HG03457 (cell line): ENCODE measurements around the gene RALGPS1.

Experiments used
- ATAC-seq: cut with Tn5 transposase; IDR thresholded peaks from one replicate; pipeline ENCODE4 v1.9.1; 2021; ENCODE audit warnings: moderate number of reproducible peaks; ENCODE audit not compliant: unreplicated experiment

Gene RALGPS1

DNA sequence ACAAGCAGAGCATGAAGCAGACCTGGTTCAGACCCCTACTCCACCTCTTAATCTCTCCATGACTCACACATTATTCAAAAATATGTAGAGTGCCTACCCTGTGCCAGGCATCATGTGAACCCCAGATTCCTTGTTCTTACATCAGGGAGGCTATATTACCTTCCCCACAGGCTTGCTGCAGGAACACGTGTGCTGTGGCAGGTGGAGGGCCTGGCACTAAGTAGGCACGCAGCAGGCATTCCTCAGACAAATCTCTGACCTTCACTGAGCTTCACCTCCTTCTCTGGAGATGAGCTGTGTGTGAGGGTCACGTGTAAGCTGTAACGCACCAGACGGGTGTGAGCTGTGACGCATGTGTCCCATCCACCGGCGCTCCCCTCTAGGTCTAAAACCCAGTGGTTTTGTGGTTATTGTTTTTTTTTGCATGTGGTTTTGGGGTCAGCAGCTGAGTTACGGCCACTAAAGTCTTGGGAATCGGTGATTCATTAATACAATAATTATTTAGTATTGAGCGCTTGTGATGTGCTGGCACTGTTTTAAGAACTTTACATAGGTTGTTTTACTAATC, 177.5 kb downstream of the RALGPS1 start:
- ATAC-seq, result no peak

DNA sequence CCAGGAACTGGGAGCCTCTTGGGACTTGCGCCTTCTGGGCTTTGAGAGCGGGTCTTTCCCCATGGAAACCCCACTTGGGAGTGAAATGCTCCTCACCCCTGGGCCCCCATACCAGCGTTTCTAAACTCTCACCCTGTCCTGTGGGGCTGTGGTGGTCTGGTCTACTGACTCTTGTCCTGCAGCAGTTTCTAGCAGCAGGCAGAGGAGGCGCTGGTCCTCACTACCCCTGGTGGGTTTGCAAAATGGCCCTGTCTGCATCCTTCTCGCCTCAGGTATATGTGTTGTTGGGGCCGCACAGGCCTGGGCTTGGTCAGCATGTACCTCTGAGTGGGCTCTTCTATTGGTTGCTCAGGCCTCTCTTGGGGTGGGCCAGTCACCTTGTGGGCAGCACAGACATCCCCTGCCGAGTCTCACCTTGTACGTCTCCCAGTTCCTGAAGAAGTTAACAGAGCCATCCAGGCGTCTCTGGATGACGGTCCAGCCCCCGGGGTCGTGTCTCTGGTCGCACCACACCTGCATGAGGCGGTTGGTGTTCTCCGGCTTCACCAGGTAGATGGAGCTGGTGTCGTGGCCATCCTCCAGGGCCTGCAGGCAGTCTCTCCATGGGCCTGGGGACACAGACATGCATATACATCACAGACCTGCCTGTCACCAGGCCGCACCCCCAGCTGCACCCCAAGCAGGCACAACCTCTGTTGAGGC, 178.9 kb downstream of the RALGPS1 start:
- no peak for ATAC-seq

DNA sequence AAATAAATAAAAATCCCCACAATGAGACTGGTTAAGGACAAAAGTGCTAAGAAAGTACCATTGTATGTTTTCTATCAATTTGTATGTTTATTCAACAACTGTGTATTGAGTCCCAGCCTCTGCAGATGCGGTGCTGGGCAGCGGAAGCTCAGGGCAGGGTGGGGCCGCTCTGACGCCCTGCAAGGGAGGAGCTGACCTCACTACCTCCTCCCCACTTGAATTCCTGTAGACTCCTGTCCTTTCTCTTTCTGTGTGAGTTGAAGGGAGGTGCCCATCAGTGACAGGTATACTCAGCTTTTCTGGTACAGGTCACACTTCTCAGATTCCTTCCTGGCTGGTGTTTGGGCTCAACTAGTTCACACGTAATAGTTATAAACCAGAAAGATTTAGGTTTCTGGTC, 180.8 kb downstream of the RALGPS1 start:
- ATAC-seq, result no peak

DNA sequence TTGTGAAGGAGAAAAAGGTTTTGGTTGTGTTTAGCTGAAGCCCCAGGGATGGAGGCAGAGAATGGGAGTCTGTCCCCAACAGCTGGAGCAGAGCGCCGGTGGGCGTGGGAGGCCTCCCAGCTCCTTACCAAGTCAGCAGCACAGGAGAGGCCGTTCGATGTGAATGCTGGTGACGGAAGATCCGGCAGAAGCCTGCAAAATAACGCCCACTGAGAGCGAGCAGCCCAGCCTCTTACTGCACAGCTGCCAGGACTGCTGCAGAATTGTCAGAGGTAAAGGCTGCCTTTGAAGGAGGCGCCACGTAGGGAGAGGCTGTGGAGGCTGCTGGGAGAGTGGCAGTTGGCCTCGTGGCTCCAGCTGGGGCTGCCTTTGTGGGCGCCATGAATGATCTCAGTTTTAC, 181.6 kb downstream of the RALGPS1 start:
- no peak for ATAC-seq

DNA sequence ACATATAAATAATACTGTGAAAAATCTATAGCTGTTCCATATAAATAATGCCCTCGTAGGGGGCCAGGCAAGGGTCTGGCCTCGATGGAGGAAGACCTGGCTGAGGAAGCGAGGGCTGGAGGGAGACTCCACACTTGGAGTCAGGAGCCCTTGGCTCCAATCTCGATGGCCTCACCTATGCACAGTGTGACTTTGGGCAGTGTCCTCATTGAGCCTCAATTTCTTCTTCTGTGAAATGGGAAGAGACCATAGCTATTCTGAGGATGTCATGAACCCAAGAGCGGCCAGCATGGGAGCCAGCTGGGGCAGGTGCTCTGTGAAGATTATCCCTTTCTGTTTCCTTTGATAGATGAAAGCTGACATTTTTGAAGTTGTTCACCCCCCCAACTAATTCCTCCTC, 183.1 kb downstream of the RALGPS1 start:
- ATAC-seq, result no peak

DNA sequence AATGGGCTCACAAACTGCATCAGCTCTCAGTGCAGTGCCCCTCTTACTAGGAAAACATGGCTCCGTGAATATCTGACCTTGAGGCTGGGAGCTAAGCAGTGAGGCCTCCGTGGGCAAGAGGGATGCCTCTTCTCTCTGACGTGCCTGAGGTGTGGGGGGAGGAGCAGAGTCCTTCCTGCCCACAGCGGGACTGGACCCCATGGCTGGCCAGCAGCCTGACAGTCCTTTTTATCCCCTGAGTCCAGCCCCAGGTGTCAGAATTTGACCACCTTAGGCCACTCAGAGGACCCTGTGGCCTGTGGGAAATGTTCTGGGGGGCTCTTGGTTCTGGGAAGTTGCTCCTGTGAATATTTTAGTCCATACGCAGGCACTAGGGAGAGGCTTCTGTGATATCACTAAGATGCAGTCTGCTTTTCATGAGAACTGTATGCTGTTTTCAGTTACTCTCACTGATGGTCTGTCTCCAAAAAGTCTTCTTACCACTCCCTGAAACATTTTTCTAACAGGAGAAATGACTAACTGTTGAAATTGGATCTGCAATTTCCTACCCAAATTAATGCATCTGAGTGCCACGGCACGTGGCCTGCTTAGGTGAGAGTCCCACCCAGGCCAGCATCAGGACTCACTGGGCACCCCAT, 184.5 kb downstream of the RALGPS1 start:
- ATAC-seq, result no peak

DNA sequence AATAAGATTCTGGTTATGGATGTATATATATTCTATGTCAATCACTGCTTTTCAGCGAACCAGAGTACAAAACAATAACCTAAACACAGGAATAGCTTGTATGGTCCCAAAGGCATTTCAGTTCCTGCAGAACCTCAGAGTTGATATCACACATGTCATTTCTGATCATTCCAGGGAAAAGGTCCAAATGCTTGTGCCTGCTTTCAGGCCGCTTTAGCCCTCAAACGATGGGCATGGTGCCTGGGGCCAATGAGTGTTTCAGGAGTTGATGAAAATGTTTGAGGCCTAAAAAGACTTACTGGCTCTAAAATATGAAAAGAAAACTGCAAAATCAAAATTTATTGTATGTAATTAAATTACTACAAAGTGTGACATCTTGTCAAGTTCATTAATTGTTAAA, 185.1 kb downstream of the RALGPS1 start:
- ATAC-seq, result no peak

DNA sequence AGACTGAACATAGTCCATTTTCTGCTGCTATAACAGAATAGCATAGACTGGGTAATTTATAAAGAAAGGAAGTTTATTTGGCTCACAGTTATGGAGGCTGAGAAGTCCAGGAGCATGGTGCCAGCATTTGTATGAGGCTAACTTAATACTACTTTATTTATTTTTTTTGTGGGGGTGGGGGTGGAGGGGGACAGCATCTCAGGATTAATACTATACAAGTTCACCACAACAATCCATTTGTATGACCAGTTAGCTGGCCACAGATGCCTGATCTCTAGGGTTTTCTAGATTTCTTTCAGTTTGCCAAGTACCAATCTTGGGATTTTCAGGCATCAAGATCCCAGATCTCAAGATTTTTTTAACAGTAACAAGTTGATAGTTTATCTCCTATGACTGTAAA, 187.6 kb downstream of the RALGPS1 start:
- no peak for ATAC-seq

DNA sequence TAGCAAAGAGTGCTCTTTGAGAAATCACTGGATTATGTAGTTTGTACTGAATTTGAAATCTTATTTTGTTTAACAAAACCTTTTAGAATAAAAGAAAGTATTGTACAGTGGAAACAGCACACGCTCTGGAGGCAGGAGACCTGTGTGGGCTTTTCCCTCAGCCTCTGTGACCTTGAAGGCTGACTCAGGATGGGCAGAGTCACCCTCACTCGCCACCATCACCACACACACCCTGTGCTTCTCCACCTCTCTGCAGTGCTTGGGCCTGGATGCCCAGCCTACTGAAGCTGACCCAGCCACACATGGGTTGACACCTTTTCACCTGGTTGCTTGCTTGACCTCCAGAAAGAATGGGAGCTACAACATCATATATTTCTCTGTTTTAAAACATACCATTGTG, 188.2 kb downstream of the RALGPS1 start:
- no peak for ATAC-seq

DNA sequence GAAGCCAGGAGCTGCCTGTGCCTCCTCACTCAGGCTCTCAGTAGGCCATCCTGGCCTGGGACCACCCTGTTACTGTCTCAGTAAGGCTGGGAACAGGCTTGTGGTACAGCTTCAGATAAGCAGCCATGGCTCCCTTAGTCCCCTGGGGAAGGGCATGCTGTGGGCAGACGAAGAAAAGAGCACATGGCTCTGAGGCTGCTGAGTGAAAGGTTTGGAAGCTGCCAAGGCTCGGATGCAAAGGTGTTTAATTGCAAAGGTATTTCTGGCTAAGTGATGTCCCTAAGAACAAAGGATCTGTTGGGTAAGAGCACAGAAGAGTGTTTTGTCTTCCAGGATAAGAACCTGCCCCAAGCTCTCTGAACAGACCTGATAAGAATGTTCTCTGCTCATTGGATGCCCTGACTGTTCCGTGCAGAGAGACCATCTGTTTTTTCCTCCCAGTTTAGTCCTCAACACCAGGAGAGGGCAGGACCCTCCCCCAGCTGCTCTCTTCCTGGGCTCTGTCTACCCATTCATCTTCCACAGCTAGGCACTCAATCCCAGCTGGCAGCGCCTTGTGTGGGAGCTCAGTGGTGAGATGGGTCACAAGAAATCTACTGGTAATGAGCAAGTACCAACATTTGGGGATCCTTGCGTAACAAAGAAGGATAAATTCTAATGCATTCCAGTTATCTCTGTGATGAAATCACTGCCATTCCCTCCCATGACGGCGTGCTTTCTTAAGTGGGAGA, 190.2 kb downstream of the RALGPS1 start:
- ATAC-seq, result no peak

DNA sequence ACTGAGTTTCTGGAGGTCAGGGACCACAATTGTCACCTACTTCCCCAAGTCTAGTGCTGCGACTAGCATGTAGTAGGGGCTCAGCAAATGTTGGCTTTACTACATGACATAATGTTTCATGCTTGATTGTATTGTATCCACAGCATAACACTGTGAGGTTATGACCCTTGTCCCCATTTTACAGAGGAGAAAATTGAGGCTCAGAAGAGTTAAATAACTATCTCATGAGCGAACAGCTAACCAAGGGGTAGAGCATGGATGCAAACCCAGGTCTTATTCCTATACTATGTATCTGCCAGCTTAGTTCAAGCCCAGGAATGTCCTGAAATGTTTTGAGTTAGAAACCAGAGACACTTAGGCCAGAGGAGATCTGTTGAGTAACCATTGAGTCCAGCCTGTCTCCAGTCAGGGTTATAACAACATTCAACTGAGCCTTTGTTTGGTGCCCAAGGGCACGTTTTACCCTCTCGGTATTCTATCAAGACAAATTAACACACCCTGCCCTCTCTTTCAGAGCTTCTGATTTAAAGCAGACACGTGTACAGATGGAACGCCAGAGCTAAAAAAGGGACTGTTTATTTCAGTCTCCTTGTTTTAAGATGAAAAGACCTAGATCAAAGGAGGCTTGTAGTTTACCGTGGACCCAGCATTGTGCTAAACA, 191.4 kb downstream of the RALGPS1 start:
- no peak for ATAC-seq

DNA sequence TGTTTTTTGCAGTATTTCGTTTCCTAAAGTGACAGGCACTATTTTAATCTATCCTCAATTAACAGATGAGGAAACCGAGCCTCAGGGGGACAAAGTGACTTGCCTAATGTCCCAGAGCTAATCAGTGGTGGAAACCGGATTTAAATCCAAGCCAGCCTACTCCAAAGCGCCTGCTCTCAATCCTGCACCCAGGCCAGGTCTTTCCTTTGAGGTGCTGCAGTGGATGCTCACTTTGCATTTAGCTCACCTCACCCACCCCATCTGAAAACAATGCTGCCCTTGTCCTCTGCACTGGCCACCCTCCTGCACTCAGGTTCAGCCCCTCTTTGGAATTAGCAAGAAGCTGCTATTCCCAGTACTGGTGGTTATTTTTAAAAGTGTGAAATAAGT, 191.9 kb downstream of the RALGPS1 start:
- ATAC-seq, result no peak

DNA sequence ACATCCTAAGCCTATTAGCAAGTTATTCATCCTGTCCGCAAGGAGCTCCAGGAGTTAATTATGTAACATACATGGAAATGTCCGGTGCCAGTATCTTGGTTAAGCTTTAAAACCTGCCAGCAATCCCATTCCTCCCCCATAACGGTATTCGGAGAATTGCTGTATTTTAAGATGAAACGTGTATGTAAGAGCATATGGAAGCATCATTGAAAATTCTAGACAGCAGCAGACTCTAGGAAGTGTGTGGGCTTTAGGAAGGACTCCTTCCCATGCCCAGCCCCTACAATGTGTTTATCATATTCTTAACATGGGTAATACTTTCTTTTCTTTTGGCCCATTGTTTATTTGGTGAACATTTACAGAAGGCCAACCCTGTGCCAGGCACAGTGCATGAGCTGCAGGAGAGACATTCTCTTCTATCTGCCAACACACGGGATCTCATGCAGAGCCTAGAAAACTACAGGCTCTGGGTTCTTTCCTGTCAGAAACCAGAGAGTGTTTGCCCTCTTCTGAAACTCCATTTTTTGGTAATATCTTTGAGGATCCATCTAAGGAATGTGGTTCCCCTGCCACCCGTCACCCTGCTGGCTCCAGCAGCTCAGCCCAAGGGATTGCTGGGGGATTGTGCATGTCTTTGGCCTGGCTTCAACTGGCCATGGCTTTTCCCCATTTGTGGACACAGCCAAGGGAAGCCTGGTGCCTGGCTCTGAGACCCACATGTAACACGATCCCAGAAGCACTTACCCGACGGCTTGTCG, 192.8 kb downstream of the RALGPS1 start:
- ATAC-seq, result no peak

DNA sequence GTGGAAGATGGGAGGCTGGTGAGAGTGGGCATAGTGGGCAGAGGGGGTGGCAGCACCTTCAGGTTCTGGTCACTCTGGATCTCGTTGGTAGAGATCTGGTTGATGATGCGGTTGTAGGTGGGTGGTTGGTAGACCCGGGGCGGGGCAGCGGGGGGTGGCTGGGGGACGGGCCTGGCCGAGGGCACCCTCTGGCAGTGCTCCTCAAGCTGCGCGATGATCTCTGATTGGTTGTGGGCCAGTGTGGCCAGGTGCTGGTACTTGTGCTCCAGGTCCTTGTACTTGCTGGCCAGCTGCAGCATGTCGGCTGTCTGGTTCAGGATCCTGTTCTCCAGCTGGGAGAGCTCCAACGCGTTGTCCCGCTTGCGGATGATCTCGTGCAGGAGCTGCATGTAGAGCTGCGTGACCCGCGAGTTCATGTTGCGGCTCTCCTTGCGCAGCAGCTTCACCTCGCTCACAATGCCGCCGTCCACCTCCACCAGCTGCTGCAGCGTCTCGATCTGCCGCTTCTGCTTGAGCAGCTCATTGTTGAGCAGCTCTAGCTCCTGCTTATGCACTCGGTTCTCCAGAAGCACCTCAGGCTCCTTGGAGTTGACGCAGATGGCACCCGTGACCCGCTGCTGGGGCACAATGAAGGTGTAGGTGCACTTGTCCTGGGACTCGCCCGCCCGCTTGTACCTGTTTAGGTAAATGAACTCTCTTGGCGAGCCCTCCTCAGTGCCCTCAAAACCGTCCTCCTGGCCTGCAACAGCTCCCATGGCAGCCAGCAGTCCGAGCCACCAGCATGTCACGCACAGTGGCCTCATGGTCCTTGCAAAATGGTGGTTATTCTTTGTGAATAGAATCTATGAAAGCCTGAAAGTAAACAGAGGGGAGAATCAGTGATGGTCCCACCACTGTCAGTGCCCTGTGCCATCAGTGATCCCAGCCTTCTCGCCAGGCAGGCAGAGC, 193.6 kb downstream of the RALGPS1 start:
- ATAC-seq, result no peak

DNA sequence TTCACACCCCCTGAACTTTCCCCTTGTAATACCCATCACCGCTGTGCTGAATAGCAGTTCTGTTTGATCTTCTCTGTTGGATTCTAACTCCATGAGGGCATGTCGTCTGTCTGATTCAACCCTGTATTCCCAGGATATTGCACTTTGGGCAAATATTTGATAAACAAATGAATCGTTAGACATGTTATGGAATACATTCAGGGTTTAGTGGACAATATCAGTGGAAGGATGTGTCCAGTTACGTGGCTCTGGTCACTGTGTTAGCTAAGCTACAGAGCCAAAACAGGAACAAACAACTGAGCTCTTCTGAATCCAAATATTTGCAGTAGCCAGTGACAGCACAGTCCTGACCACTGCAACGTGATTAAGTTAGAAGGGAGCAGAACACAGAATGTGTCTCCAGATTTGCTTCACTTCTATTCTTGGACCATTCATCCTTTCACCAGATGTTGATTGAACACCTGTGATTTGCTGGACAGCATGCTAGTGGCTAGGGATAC, 194.7 kb downstream of the RALGPS1 start:
- ATAC-seq, result no peak

DNA sequence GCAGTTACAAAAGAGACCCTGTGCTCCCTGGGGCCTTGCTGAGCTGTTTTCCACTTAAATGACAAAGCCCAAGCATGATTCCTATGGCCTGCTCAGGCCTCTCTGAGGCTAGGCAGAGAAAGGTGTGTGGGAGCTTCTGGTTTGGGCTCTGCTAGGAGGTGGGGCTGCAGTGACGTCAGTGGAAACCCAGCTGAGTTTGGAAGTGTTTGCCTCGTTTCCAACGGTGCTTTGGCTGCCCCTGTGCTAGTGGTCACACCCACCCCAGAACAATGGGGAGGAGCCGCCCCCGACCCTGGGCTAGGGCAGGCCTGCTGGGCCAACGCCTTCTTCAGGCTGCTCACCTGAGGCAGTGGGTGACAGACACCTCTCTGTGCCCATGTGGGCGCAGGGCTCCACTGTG, 197.5 kb downstream of the RALGPS1 start:
- ATAC-seq, result no peak

DNA sequence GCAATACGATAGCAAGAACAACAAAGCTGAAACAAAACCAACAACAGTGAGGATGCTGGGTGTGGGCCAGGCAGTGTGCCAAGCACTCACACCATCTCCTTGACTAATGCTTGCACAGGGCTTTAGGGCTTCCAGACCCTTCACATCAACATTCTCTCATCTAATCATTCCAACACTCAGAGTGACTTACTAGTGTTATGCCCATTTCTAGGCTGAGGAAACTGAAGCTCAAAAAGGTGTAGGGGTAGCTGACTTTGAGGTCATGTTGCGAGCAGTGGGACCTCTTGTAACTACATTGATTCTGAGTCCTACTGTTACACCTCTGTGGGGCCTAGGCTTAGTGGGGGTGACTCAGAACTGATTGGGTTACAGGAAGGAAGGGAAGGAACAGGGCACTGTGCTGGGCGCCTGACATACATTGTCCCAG, 198.2 kb downstream of the RALGPS1 start:
- no peak for ATAC-seq

DNA sequence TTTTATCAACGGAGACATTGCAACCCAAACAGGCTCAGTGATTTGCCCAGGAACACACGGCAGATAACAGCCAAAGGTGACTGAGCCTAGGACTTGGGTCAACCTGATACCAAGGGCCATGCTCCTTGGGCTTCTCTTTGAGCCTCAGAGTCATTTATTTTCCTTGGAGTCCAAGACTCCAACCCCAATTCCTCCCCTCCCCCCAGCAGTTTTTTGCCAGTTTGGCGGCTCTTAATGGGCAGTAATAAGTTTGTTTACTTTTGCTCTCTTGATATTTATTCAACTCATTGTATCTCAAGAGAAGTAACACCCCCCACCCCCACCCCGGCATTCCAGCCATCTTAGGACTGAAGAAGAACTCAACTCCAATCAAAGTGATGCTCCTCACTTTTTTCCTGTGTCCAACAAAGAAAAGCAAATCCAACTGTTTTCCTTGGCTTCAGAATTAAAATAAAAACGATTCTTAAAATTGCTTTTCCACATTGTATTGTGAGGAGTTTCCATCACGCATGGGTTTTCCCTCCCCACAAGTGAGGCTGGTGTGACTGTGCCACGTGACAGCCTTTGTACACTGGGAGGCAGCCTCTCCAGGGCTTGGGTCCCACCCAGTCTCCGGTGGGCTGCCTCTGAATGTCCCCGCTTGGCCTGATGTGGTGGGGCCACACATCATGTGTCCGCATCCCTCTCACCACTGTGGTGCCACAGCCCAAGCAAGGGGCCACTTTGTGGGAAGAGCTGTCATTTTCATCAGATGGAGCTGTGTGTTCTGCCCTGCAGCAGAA, 198.8 kb downstream of the RALGPS1 start:
- no peak for ATAC-seq

DNA sequence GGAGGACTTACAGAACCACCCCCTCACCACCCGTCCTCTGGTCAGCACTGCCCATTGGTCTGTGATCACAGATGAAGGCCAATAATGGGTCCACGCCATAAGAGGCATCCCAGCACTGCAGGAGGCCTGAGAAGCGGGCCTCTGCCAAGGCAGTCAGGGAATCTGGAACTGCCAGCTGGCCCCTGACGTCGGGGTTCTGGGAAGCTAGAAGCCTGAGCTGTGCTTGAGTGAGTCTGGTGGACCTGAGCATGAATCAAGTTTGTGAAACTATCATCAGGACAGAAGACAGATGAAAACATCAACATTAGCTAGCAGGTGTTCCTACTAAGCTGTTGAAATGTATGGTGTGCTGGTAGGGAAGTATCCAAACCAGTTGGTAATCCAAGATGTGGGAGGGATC, 200.0 kb downstream of the RALGPS1 start:
- no peak for ATAC-seq
